GM10266 (cell line): ENCODE measurements around the gene NODAL.

Experiments used
- DNase-seq: peaks from one replicate; pipeline ENCODE4 v3.0.0; 2012; ENCODE audit errors: extremely low spot score
- TF ChIP-seq, protein P1 (sequence below): IDR thresholded peaks from 2 replicates; pipeline ENCODE4 v1.5.1; 2012; ENCODE audit warnings: mild to moderate bottlenecking, low read depth; ENCODE audit not compliant: control insufficient read depth, insufficient read depth; ENCODE audit errors: missing control alignments

NODAL gene

DNA sequence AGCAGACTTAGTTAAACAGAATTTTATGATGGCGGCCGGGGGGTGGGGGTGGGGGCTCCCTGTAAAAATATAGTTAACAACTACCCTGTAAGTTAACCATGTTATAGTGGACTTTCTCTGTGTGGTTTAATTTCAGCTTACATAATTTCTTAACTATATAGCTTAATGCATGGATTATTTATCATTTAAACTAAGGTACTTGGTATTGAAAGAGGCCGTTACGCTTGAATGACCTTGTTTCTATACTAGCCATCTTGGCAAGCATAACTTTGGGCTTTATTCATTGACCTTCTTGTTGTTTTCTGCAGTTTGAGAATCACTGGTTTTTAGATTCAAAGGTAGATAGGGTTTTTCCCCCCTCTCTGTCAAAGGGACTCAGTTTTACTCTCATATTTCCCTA lies 29.1 kb downstream of the NODAL start:
- TF ChIP-seq, protein P1, sequence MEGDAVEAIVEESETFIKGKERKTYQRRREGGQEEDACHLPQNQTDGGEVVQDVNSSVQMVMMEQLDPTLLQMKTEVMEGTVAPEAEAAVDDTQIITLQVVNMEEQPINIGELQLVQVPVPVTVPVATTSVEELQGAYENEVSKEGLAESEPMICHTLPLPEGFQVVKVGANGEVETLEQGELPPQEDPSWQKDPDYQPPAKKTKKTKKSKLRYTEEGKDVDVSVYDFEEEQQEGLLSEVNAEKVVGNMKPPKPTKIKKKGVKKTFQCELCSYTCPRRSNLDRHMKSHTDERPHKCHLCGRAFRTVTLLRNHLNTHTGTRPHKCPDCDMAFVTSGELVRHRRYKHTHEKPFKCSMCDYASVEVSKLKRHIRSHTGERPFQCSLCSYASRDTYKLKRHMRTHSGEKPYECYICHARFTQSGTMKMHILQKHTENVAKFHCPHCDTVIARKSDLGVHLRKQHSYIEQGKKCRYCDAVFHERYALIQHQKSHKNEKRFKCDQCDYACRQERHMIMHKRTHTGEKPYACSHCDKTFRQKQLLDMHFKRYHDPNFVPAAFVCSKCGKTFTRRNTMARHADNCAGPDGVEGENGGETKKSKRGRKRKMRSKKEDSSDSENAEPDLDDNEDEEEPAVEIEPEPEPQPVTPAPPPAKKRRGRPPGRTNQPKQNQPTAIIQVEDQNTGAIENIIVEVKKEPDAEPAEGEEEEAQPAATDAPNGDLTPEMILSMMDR: no peak
- DNase-seq: no peak

DNA sequence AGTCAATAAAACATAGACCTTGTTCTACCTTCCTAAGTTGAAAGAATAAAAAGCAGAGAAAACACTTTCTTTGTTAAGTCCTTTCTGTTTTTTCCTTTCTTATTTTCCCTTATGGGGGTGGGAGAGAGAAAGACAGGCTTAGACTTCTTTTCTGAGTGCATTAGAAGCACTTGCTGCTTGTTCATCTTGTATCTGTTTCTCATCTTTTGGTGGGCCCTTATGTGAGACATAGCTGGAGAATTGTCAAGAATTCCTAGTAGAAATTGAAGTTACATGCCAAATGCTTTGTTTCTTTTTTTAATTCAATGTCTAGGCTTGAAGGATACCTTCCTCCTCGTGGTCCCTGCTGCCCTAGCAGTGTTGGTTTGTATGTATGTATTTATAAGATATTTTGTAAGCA lies 30.9 kb downstream of the NODAL start:
- TF ChIP-seq, protein P1: no peak
- no peak for DNase-seq

DNA sequence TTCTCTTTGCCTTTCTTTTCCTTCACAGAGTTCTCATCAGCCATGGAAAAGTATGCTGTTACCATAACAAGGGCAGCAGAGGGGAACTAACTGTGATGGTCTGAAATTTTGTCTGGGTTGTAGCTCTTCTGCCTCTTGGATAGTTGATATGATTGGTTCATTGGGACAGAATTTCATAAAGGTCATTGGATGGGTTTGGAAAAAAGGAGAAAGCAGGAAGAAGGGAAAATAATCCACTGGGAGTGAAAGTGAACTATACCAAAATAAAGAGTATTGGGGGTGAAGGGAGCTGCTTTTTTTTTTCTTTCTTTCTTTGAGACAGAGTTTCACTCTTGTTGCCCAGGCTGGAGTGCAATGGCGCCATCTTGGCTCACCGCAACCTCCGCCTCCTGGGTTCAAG lies 31.7 kb downstream of the NODAL start:
- TF ChIP-seq, protein P1: no peak
- DNase-seq: no peak

DNA sequence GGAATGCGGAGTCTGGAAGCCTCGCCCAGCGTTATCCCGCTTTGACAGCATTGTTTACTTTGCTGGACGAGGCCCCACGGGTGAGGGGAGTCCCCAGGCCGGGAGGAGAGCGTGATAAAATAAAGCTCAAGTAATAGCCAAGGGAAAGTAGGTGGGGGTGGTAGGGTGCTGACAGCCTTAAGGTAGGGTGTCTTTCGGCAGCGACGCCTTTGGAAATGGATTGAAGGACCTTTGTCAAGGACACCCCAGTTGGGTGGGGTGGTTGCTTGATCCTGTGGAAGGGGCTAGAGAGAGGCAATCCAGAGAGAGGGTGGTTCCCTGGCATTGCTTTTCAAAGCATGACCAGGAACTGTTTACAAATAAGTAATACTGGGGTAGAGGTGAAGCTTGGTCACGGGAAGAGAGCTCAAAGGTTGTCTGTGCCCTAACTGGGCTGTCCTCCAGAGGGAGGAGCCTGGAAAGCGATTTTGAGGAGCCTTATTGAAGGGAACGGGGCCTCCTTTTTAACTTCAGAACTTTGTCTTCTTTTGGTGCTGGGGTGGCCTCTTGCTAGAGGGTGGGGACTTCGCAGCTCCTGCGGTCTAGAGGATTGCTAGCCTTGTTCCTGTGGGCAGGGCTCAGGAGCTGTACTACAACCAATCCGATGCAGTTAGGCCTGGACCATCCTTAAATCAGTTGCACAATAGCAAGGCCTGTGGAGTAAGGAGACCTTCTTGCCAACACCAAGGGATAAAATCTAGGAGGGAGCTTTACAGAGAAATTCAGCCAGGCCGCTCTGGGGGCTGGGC lies 36.2 kb downstream of the NODAL start:
- TF ChIP-seq, protein P1: no peak
- DNase-seq: peak; percentile 75

DNA sequence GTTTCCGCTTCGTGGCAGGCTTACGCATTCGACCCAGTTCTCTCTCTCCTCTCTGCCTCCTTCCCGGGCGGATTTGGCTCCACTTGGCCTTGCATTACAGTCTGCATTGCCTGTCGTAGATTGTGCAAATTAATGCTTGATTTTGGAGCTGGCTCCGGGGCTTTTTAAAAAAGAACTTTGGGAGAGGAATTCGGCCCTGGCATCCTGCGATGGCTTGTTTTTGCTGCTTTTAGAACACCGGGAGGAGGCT lies 36.8 kb downstream of the NODAL start:
- TF ChIP-seq, protein P1: no peak
- DNase-seq: no peak

DNA sequence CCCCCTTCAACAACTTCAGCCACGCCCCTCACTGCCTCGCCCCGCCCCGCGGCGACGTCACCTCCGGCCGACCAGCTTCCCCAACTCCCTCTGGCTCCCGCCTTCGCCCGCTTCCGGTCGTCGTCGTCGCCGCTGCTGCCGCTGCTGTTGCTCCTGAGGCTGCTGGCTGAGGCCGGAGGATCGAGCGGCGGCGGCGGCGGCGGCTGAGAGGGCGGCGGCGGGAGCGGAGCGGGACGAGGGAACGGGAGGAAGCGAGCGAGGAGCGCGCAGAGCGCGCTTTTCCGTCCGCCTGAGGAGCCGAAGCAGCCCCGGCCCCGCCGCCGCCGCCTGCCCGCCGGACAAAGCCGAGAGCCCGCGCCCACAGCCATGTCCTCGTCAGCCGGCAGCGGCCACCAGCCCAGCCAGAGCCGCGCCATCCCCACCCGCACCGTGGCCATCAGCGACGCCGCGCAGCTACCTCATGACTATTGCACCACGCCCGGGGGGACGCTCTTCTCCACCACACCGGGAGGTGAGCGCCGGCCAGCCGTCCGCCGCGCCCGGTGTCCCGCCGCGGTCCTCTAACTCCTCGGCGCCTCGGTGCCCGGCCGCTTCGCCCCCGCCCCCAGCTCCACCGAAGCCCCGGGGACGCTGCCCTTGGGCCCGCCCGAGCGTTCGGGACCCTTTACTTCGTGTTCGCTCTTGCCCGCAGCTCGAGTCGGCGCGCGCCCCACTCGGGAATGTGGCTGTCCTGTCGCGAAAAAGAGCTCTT lies 37.3 kb downstream of the NODAL start, which contains the start of gene EIF4EBP2:
Gene EIF4EBP2 (plus strand): TSS at position 110 of the 751 bp plus-strand sequence. CDS start 257 bp downstream, at position 367.
- TF ChIP-seq, protein P1: no peak
- DNase-seq: peak; percentile 97

DNA sequence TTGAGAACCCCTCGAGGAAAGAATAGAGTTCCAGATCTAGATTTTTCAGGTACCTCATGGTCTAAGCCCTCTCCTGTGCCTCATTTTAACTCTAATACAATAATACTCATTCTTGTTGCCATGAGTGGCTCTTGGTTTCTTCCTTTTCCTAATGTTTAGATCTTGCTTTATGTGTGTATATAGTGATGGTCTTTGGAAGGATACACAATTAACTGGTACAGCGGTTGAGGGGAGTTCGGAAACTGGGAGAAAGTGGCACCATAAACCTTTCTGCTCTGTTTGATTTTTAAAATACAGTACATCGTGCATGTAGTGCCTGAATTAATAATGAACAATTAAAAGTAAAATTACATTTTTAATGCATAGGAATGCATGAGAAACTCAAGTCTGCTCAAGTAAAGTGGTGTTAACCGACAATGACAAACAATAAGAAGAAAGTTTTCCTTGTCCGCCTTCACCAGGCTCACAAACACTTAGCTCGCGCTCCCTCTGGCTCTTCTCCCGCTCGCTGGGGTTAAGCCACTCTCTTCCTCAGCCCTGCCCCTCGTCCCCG lies 37.9 kb downstream of the NODAL start:
- TF ChIP-seq, protein P1: no peak
- no peak for DNase-seq
